Measurements from ENCODE around the gene RNU6-9.
"Not testable (repeated sequence)": the region's sequence is repeated elsewhere in the genome, so short reads cannot be mapped to it uniquely, and the experiment has no call there.

Gene RNU6-9

DNA sequence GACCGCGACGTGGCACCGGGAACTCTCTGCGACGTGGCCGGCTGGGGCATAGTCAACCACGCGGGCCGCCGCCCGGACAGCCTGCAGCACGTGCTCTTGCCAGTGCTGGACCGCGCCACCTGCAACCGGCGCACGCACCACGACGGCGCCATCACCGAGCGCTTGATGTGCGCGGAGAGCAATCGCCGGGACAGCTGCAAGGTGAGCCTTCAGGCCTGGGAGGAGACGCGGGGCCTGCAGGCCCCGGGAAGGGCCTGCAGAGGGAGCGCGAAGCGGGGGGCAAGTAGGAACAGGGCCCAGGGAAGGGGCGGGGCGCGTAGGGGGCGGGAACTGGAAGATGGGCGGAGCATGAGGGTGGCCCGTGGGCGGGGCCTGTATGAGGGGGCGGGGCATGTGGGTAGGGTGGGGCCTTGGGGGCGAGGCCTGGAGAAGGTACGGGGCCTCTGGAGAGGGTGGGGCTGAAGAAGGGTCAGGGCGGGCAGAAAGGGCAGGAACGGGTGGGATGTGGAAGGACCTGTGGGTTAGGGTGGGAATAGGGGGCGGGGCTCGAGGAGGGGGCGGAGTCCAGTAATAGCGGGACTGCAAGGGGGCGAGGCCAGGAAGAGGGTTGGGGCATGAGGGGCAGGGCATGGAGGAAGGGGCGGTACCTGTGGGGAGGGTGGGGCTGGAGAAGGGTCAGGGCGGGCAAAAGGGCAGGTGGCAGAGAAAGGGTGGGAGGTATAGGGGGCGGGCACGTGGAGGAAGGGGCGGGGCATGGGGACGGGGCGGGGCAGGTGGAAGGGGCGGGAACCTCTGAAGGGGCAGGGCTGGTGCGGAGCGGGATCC, 31.3 kb upstream of the RNU6-9 start:
- no peak for DNase-seq

- DNase-seq, result no peak
Observed at GRCh38 chr19:862581-863314, 30.5 kb upstream of the RNU6-9 start.

GRCh38 chr19:863315-863620, 30.0 kb upstream of the RNU6-9 start:
- no peak for DNase-seq

DNA sequence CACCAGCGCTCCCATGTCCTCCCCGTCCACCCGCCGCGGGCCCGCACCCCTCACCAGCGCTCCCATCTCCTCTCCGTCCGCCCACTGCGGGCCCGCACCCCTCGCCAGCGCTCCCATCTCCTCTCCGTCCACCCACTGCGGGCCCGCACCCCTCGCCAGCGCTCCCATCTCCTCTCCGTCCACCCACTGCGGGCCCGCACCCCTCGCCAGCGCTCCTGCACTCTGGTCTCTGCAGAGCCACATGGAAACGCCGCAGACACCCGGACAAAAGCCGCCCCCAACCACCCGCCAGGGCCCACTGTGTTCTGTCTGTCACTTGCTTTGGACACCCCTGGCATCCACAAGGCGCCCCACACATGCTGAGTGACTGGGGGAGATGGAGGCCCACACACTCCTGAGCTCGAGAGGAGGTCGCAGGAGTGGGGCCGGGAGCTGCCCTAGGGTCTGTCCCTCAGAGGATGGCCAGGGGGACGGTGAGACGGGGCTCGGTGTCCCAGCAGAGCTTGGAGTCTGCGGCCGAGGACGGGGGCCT, 26.4 kb upstream of the RNU6-9 start:
- no peak for DNase-seq

DNA sequence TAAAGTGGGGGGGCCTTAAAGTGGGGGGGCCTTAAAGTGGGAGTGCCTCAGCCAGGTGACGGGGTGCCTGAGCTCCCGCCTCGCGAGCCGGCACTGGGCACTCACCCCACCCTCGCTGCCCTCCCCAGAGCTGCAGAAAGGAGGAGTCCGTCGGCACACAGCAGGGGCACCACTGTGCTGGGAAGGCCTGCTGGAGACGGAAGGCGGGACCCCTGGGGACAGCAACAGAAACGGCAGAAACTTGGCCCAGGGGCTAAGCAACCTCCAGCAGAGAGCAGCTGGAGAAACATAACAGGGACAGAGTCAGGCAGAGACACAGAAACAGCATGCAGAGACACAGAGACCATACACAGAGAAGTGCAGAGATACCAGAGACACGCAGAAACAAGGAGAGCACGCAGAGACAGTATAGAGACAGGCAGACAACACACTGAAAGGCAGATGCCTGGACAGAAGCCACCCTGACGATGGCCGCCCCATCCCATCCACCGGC, 25.9 kb upstream of the RNU6-9 start:
- DNase-seq, result no peak

GRCh38 chr19:867855-868457, 25.3 kb upstream of the RNU6-9 start:
- no peak for DNase-seq

- no peak for DNase-seq
Observed at GRCh38 chr19:868458-869244, 24.6 kb upstream of the RNU6-9 start.

- DNase-seq, result peak; percentile 70
Observed at GRCh38 chr19:869245-870177, 23.8 kb upstream of the RNU6-9 start.

- no peak for DNase-seq
Observed at GRCh38 chr19:870314-870713, 23.0 kb upstream of the RNU6-9 start.

- no peak for DNase-seq
Observed at GRCh38 chr19:870963-871401, 22.3 kb upstream of the RNU6-9 start.

DNA sequence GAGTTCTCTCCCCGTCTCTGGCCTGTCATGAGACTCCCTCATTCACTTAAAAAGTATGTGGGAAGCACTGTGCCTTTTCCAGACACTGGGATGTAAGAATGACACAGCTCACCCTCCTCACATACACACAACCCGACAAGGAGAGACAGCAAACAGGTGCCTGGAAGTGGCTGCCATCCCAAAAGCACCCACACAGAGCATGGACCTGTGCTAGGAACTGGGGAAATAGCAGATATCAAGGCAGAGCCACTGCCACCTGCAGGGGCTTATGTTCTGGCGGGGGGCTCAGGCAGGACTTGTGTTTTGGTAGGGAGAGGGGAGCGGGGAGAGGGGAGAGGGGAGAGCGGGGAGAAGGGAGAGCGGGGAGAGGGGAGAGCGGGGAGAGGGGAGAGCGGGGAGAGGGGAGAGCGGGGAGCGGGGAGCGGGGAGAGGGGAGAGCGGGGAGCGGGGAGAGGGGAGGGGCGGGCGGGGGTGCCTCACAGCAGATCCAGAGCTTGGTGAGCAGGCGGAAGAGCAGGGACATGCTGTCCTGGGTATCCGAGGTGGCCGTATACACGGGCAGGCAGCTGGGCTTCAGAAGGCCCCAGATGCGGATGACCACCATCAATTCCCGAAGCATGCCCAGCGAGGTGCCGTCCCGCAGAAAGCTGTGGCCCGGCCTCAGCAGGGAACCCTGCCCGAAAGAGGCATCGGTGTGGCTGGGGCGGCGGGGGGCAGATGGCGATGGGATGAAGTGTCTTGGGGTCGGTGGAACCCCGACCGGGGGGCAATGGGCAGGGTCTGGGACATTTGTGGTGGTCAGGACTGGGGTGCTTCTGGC, 21.6 kb upstream of the RNU6-9 start:
- DNase-seq, result no peak

GRCh38 chr19:872266-872951, 20.9 kb upstream of the RNU6-9 start:
- DNase-seq, result no peak

DNA sequence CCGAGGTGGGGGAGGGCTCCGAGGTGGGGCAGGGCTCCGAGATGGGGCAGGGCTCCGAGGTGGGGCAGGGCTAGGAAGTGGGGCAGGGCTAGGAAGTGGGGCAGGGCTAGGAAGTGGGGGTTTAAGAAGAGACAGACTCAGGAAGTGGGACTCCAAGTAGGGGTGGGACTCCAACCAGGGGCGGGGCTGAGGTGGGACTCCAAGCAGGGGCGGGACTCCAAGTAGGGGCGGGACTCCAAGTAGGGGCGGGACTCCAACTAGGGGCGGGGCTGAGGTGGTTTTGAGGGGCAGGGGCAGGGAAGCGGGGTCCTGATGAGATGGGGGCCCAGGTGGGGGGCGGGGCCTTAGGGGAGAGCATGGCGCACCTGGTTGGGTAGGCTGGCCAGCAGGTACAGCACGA, 20.2 kb upstream of the RNU6-9 start:
- DNase-seq, result no peak

- no peak for DNase-seq
Observed at GRCh38 chr19:873561-874041, 19.7 kb upstream of the RNU6-9 start.

DNA sequence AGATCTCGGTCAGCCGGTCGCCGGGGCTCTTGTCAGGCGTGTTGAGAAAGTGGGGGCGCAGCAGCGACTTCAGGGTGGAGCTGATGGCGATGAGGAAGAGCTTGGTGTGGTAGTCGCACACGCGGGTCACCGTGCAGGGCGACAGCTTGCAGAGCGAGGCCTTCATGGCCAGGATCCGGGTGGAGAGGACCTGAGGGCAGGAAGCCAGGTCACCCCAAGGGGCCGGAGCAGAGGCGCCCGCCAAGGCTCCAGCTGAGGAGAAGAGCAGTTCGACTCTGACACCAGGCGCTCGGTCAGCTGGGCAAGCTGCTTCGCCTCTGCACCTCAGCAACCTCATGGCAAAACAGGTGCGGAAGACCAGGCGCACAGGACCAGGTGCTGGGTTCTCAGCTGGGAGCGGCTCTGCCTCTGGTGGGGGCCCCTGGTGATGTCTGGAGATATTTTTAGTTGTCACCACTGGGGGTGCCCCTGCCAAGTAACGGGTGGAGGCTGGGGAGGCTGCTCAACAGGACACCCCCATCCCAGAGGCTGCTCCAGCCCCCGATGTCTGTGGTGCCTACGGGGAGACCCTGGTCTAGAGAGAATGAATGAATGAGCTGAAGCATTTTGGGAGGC, 17.9 kb upstream of the RNU6-9 start:
- DNase-seq, result no peak

- DNase-seq, result no peak
Observed at GRCh38 chr19:876089-876488, 17.2 kb upstream of the RNU6-9 start.

- DNase-seq, result no peak
Observed at GRCh38 chr19:876780-877314, 16.4 kb upstream of the RNU6-9 start.

GRCh38 chr19:877992-878660, 15.2 kb upstream of the RNU6-9 start:
- not testable (repeated sequence) for DNase-seq
